Measurements from ENCODE around the gene RAB2B.
"Not testable (repeated sequence)": the region's sequence is repeated elsewhere in the genome, so short reads cannot be mapped to it uniquely, and the experiment has no call there.

Gene RAB2B

DNA sequence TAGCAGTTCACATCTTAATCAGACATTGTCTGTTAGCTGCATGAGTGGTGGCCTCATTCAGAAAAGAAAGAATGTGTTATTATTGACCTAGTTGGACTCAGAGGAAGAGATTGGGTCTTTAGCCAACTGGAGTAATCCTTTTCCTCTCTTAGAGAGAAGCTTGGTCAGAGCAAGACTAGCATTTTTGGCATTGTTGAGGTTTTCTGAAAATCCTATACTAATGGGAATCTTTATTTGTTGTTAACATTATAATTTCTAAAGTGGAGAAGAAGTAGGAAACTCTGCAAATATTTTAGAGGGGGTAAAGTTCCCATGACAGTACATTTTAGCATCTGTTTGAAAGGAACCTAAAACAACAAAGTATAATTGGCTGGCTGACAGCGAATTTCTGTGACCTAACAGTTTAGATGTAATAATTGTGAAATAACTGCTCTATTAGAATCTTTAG is 9.9 kb upstream of the RAB2B start:
- no peak for DNase-seq

DNA sequence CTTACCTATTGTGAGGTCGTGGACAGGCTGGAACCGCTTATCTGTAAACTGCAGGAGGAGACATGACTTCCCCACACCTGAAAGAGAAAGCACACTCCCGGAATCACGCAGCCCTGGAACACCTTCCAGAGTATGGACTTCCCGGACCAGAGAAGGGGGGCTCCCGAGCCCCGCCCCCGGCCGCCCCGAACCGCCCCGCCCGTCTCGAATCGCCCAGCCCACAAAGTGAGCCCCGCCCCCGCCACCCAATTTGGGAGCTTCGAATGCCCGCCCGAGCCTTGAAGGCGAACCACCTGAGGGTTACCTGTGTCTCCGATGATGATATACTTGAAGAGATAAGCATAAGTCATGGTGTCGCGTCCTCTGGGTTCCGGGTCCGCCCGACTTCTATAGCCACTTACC is 235 bp downstream of the RAB2B start:
- DNase-seq = peak in 2 of 4 experiments; percentile 84 to 85

DNA sequence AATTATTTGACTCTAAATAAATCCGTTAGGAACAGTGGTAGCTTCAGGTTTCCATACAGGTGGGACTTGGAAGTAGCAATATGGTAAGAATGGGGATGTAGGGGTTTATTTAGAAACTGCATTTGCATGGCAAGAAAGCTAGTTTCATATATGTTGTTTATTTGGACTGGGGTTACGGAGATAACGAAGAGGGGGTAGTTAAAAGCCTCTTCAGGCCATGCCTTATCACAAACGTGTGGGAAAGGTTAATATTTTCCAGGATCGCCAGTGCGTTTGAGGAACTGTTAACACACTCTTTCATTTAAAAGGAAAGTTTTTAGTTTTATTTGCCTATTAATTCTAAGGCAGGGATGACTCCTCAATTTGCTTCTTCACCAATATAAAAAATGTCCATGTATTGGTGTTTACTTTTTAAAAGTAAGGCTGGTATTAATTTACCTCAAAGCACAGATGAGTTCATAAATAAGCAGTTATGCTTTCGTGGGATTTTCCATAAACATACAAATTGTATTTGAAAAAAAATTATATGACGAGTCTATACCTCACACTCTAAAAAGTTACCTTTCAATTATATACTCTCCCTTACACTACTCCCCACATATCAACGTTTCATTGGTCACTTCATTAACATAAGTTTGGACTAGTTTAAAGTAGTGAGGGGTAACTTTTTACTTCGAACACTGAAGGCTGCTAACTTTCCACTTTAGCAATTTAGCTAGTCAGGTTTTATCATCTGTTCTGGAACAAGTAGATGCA is 814 bp downstream of the RAB2B start:
- DNase-seq = no peak

DNA sequence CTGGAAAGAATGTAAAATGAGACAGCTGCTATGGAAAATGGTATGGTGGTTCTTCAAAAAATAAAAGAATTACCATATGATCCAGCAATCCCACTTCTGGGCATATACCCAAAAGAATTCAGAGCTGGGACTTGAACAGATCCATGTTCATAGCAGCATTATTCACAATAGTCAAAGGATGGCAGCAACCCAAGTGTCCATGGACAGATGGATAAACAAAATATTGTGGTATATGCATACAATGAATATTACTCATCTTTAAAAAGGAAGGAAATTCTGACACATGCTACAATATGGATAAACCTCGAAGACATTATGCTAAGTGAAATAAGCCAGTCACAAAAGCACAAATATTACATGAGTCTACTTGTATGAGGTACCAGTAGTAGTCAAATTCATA is 9.1 kb downstream of the RAB2B start:
- DNase-seq = no peak

DNA sequence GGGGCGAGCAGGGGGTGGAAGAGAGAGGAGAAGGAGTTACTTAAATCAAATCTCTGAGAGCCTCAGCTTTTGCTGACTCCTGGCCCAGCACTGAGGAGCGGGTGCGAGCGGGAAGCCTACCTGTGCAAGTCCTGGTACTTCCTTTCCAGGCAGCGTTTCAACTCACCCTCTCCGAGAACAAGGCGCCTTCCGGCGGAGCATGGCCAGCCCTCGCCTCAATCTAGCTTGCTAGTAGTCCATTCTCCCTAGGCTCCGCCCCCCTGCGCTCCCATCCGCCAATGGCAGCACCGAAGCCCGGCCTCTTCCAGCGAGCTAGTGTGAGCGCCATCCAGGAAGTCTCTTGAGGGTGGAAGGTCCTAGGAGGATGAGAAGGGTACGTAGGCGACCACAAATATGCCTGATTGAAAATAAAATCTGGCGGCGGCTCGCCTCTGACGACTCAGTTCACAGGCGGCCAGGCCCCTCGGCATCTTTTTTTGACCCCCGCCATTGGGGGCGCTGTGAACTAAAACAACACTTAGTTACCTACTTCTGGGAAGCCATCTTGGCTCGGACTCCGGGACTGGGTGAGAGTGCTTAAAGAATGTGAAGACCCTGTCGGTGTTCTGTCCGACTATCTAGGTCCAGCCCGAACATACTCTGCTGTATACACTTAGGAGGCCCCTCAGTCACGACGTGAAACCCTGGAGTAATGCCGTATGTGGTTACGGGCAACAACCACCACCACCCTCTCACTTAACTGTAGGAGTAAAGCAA is 20.7 kb downstream of the RAB2B start, which contains the start of gene CHD8:
Gene CHD8 (minus strand): TSS at position 212 of the 756 bp plus-strand sequence. CDS start 24,480 bp downstream, outside the sequence.
- peak; percentile 99 to 100 (median 100) for DNase-seq

DNA sequence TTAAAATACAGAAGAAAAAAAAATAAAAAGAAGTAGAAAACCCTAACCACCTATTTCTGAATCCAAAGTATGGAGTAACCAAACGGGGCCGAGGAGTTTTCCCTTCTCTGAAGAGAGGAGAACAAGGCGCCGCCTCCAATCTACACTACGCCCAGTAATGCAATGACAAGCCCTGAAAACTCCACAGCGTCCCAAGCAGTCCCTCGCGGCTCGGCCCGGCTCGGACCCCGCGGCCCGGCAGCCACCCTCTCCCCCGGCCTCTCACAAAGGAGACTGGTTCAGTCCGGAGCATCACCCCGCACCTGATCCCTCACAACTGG is 21.2 kb downstream of the RAB2B start:
- peak; percentile 30 to 50 (median 46) for DNase-seq

DNA sequence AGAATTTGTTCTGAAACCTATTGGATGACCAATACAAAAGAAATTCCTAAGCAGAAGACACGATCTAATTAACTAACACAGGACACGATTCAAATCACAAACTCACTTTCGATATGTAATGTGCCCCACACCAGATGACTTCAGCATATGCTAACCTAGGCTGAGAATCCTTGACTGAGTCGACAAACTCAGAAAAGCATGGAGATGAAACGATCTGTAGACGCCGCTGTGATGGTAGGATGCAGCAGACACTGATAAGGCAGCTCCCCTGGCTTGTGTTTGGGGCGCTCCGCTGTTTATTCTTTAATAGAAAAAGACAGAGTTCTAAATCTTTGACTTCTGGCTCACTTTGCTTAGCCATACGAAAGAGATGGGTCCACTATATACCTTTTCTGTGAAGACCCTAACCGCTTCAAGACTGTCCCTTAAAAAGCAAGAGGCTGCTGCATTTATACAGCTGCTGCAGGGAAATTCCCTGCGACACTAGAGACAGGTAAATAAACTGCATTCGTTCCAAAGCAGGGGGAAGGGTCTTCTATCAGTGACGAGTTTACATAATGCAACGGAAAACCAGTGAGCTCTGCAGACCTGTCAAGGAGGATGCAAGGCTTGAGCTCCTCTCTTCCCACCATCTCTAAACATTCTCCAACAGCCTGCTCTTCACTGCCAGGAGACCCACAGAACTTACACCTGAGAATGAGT is 21.8 kb downstream of the RAB2B start:
- no peak for DNase-seq

DNA sequence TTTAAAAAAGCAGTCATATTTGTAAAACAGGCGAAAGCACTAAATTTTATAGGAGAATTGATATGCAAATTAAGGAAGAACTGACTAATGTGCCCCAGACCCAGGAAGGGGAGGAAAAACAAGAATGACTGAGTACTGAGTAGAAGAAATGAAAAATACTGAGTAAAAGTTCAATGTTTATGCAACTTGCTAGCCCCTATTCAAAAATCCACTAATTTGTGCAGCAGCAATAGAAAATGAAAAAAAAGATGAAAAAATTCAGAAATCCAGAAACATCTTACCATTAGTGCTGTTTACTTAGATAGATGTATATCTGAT is 26.9 kb downstream of the RAB2B start:
- DNase-seq = no peak

DNA sequence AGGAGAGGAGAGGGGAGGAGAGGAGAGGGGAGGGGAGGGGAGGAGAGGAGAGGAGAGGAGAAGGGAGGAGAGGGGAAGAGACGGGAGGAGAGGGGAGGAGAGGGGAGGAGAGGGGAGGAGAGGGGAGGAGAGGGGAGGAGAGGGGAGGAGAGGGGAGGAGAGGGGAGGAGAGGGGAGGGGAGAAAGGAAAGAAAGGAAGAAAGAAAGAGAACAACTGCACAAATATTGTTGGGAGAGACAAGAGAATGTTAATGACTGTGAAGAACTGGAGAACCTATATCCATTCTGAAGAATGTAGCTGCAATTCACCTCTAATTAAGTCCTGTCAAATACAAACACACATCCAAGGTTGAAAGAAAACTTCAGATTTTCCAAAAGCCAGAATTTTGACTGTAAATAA is 34.1 kb downstream of the RAB2B start:
- not testable (repeated sequence) for DNase-seq

DNA sequence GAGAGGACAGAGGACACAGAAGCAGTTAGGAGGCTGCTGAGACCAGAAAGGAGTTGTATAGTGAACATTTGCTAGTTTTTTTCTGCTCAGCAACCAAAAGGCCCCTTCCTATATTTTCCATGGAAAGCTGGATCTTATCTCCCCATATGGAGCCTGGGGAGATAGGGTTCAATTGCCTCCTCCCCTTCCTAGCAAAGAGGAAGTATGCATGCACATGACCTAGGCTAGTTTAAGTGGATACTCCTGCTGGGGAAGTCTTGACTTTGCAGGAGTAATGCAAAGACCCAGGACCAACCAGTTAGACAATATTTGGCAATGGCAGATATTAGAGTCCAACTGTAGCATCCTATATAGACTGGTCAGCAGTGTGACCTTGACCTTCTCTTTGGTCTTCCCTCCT is 35.9 kb downstream of the RAB2B start:
- DNase-seq = peak; percentile 35 to 72 (median 68)

DNA sequence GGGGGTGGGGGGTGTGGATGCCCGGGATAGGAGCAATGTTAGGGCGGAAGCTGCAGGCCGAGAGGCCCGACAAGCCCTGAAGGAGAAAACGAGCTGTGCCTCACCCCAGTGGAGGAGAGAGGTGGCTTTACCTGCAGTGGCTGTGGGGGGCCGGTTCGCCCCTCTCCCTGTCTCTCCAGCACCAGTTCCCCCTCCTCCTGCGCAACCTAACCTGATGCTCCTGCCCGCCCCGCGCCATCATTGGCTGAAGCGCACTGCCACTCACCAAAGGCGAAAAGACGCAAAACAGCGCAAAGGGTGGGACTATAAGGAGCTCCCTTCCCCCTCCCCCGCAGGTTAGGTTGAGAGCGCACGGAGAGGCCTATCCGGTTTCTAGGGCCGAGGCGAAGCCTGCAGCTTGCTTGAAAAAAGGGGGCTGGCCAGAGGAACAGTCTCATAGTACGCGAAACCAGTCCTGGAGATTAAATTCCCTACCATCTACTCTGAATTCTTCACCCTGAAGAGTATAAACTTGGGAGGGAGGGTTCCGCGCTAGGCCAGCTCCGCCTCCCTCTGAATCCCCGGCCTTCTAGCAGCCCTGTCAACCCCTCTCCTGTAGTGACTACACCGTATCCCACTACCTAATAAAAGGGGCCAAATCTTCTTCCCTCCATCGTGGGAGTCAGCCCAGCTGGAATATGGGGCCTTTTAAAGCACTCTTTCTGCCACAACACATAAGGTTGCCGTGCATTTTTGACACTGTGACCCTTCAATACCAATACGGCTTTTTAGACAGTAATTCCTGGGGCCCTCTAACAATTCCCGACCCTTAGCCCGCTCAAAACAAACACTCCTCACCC is 39.5 kb downstream of the RAB2B start:
- peak; percentile 99 to 100 (median 100) for DNase-seq

DNA sequence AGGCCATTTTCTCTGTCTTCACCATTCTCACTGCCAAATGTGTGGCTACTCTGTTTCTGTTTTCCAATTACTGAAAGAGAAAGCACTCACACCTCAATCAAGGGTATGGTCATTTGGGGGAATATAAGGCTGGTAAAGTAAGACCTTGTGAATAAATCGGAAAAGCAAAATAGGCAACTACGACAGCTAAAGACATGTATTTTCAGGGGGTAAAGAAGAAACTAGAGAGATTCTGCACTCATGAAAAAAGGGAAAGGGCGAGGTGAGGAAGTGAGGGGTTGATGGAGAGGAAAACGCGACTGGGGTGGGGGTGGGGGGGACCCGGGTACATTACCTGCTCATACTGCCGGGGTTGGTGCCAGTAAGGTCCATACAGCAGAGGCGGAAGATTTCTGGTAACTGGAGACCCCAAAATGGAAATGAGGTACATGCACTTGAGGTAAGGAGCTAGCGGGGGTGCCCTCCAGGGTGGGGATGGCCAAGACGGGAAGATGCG is 40.1 kb downstream of the RAB2B start:
- no peak for DNase-seq

DNA sequence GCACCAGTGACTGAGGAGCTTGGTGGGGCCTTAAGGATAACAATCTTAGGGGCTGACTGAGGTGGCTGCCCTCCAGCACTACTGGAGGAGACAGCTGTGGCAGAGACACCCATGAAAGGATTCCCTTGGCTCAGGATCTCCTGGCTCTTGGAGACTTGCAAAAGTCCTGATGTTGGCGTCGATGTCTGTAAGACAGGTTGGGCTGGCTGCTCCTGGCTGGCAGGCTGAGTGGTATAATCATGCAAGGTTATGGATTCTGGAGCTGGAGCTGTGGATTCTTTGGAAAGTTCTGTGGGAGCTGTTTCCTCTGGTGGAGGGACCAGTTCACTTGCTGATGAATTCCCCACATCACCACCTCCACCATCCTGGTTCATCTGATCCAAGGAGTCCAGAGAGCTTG is 45.6 kb downstream of the RAB2B start:
- DNase-seq = no peak

DNA sequence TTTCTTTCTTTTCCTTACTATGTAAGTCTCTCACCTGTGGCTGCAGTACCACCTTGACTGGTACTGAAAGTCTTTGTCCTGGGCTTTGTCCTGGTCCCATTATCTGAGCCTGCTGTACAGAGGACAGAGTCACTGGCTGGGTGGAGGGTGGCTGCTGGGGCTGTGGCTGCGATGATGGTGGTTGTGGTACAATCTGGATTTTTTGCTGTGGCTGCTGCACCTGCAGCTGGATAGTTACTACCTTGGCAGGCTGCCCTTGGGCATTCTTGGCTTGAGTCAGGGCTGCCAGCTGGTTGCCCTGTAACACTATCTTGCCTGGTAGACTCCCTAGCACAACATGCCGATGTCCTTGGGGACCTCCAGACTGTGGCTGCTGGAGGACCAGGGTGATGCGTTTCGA is 47.8 kb downstream of the RAB2B start:
- no peak for DNase-seq

DNA sequence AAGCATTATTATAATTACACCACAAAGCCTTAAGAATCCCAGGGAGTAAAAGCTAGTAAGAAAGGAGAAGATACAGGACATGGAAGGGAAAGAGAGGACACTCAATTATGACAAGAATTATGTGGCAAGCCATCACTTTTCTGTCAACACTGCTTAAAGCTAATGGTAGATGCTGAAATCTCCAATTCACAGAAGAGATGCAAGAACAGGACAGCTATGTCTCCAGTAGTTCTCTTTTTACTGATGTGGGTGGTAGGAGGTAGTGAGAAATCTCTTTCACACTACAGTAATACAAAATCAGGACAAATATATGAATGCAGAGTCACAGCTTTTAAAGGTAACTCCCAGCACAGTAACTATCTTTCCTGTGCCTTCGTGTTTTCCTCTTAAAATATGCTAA is 50.1 kb downstream of the RAB2B start:
- DNase-seq = peak in 3 of 4 experiments; percentile 3 to 53 (median 43)

DNA sequence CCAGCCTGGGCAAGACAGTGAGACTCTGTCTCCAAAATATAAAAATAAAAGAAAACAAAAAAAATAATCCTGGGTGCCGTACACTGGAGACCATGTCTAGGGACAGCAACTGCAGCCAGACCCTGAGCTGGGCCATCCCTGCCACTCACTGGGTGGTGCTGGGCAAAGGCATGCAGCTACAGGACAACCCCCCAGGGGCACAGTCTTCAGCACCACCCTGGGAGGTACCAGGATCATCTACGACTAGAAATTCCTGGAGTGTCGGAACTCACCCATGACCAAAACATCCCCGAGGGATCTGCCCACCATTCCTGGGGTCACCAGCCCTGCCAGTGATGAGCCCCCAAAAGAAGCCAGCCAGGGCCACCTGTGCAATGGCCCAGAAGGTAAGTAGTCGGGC is 57.2 kb downstream of the RAB2B start:
- no peak for DNase-seq

DNA sequence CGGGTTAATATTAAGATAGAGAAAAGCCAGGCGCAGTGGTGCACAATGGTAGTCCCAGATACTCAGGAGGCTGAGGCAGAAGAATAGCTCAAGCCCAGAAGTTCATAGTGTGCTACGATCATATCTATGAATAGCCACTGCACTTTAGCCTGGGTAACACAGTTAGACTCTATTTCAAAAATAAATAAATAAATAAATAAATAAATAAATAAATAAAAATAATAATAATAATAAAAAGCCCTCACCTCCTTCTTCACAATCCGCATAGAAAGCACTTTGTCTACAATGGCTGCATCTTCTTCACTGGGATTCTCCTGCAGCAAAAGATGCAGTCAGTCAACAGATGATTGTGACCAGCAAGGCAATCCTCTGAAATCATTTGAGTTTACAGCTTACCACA is 61.4 kb downstream of the RAB2B start:
- DNase-seq = no peak

DNA sequence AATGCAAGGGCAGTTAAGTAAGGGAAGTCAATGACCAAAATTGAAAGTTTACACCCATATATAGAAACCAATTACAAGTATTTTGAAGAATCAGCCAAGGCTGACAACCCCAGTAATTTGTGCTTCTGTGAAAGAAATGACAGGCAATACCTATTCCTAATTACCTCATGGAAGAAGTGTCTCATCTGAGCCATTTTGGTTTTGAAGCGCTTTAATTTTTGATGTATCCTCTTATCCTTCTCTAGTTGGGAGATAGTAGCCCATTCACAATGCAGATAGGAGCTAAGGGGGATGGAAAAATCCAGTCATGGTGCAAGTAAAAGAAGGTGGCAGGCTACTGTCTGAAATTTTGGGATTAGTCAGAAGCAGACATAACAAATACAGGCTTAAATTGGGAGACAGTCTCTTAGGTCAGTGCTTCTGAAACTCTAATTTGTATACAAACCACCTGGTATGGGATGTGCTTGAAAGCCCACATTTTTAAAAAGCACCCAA is 62.6 kb downstream of the RAB2B start:
- DNase-seq = no peak

Data from suppressor macrophage (primary cell).